Ovary (tissue), 9 donors: ENCODE measurements around the gene MSLN. TPM values are rescaled to one million over a fixed set of nuclear protein-coding genes. Genes with fewer than 3 reads are reported as not detected.

ENCODE experiments used
- DNase-seq, 5 donors: peaks; one replicate each; pipeline ENCODE4 v3.0.0-alpha.2; 2019 to 2020
- H3K27ac ChIP-seq, 2 donors: fragments of 200-600 bp; one replicate each; pipeline versions ENCODE4 v1.5.1 to v1.8.0; 2019 to 2022
- H3K27me3 ChIP-seq: fragments of 200-600 bp; one replicate; pipeline ENCODE4 v1.8.0; 2022
- H3K36me3 ChIP-seq: fragments of 200-600 bp; sonication (generic); one replicate; pipeline ENCODE4 v1.5.1; 2019
- H3K4me1 ChIP-seq: one replicate; pipeline ENCODE4 v1.8.1; 2013; ENCODE audit warnings: mild to moderate bottlenecking, moderate library complexity; ENCODE audit not compliant: insufficient read depth
- H3K4me3 ChIP-seq: fragments of 200-600 bp; sonication (generic); one replicate; pipeline ENCODE4 v1.5.1; 2017
- H3K9me3 ChIP-seq, 2 donors: fragments of 200-600 bp in 1 of 2; sonication (generic) in 1 of 2; one replicate each; pipeline versions ENCODE4 v1.5.1 to v1.8.1; 2013 to 2019; ENCODE audit warnings: mild to moderate bottlenecking in 1 of 2, moderate library complexity in 1 of 2
- CTCF ChIP-seq, 3 donors: fragments of 450-650 bp in 2 of 3; fragments of 200-600 bp in 1 of 3; IDR thresholded peaks; one replicate each; pipeline versions ENCODE4 v1.5.1 to v1.8.0; 2016 to 2022; ENCODE audit warnings: antibody characterized with exemption in 3 of 3, mild to moderate bottlenecking in 1 of 3
- EP300 ChIP-seq: sonication (generic); formaldehyde crosslinking; IDR thresholded peaks from one replicate; pipeline ENCODE4 v1.6.1; 2017; ENCODE audit warnings: antibody characterized with exemption
- POLR2A ChIP-seq: fragments of 450-650 bp; IDR thresholded peaks from one replicate; pipeline ENCODE4 v1.6.1; 2017; ENCODE audit warnings: antibody characterized with exemption, mild to moderate bottlenecking, moderate library complexity
- WGBS, 3 donors: extraction: QIAGEN DNeasy Blood & Tissue Kit in 1 of 3; methylation state at CpG; one replicate each; pipeline versions ENCODE4 v1.1.5 to v1.1.7; 2013 to 2017; 5-methylcytosine and 5-hydroxymethylcytosine counted together
- intact Hi-C, 4 donors: fragments of 100-400 bp; cut with DNase I; formaldehyde crosslinking; loops; one replicate each; pipeline versions ENCODE4 v1.11.0 to v1.15.1; 2022 to 2023
- polyA plus RNA-seq, 2 donors: library from polyadenylated mRNA; stranded (reverse); fragments of 200-250 nt in 1 of 2; fragments of 350-450 nt in 1 of 2; fragmentation: Illumina TruSeq in 1 of 2; extraction: RNeasy Lipid Tissue Mini Kit (QIAGEN cat#74804) in 1 of 2; gene quantifications; one replicate each; pipeline ENCODE4 v1.2.3, GENCODE V29; 2013 to 2014
- total RNA-seq, 7 donors: library from RNA; depleted of rRNA in 2 of 7; stranded (reverse); fragments of >200 nt in 2 of 7; fragmentation: NEBNext Ultra II Directional in 3 of 7; extraction: Animal tissue kit (Norgen Biotek cat#: 25700) in 3 of 7; gene quantifications; one replicate each; pipeline versions ENCODE4 v1.1.0 to v1.2.4, GENCODE V29; 2016 to 2023
- donor health status: DM: no; HTN: no; CAD: no; lungs with moderate emphysema.
- donor health status: DM: no; HTN: no; CAD: no.
- donor health status: Bipolar disorder and iron deficiency.
- donor health status: DM: yes; HTN: yes; CAD: no.
- donor health status: DM: no; HTN: no; CAD: no.
- donor health status: DM: yes; HTN: yes; CAD: no.

Gene MSLN
- total and polyA plus RNA-seq, 9 donors, result 0.40 to 314 (median 6.1) TPM

- 55 to 76% (median 58%) methylated on average over 11 of the region's 11 CpGs for WGBS, 3 donors
- DNase-seq, result no peak
- no peaks in the 10 kb centered on the region for H3K36me3 ChIP-seq
- H3K27ac ChIP-seq, result no peak overlapping the region
- peaks cover 0 to 4% of the 10 kb centered on the region in 2 donors for H3K9me3 ChIP-seq
- no peak overlapping the region for H3K4me3 ChIP-seq
- intact Hi-C loops, result no loop called here
- no peaks in the 10 kb centered on the region for H3K27me3 ChIP-seq
- H3K4me1 ChIP-seq, result no peaks in the 10 kb centered on the region
- TF ChIP-seq POLR2A, result no peak
- TF ChIP-seq CTCF (IDR thresholded peaks at IDR 0.05), result no peak
- no peak for TF ChIP-seq EP300
Observed at GRCh38 chr16:754656-755055, 5.9 kb upstream of the MSLN start.

- intact Hi-C loops, result no loop called here
- TF ChIP-seq CTCF (IDR thresholded peaks at IDR 0.05) (no peak), EP300 (no peak), POLR2A (no peak)
- peaks cover 0 to 4% of the 10 kb centered on the region in 2 donors for H3K9me3 ChIP-seq
- no peak overlapping the region for H3K27ac ChIP-seq
- no peaks in the 10 kb centered on the region for H3K4me1 ChIP-seq
- no peak overlapping the region for H3K4me3 ChIP-seq
- no peak for DNase-seq
- H3K36me3 ChIP-seq, result no peaks in the 10 kb centered on the region
- 91 to 97% (median 94%) methylated on average over 5 of the region's 5 CpGs for WGBS, 3 donors
- H3K27me3 ChIP-seq, result no peaks in the 10 kb centered on the region
Observed at GRCh38 chr16:756428-756827, 4.1 kb upstream of the MSLN start.

- H3K4me1 ChIP-seq, result no peaks in the 10 kb centered on the region
- TF ChIP-seq EP300 (no peak), POLR2A (no peak), CTCF (IDR thresholded peaks at IDR 0.05) (no peak)
- no peaks in the 10 kb centered on the region for H3K36me3 ChIP-seq
- DNase-seq, result no peak
- intact Hi-C loops, result no loop called here
- 77 to 80% (median 78%) methylated on average over 34 of the region's 34 CpGs for WGBS, 3 donors
- H3K4me3 ChIP-seq, result no peak overlapping the region
- no peak overlapping the region for H3K27ac ChIP-seq
- H3K27me3 ChIP-seq, result no peaks in the 10 kb centered on the region
- H3K9me3 ChIP-seq, result peaks cover 0 to 4% of the 10 kb centered on the region in 2 donors
Observed at GRCh38 chr16:759110-759910, 1.2 kb upstream of the MSLN start.

GRCh38 chr16:760065-760464 is 469 bp upstream of the MSLN start:
- Histone ChIP-seq H3K9me3 (peaks cover 0 to 4% of the 10 kb centered on the region in 2 donors), H3K27ac (no peak overlapping the region), H3K4me1 (no peaks in the 10 kb centered on the region), H3K4me3 (no peak overlapping the region), H3K27me3 (no peaks in the 10 kb centered on the region), H3K36me3 (no peaks in the 10 kb centered on the region)
- 35 to 46% (median 35%) methylated on average over 10 to 15 of the region's 15 CpGs for WGBS, 3 donors
- TF ChIP-seq POLR2A, result no peak
- no peak for TF ChIP-seq EP300
- no peak for TF ChIP-seq CTCF (IDR thresholded peaks at IDR 0.05)
- intact Hi-C loops, result no loop called here
- no peak for DNase-seq
